NCI-H2171 (cell line): ENCODE results near the gene NFIB.

Experiments used
- DNase-seq: peaks from one replicate; lab custom pipeline; 2025; lab: John Stamatoyannopoulos, UW

NFIB gene

DNA sequence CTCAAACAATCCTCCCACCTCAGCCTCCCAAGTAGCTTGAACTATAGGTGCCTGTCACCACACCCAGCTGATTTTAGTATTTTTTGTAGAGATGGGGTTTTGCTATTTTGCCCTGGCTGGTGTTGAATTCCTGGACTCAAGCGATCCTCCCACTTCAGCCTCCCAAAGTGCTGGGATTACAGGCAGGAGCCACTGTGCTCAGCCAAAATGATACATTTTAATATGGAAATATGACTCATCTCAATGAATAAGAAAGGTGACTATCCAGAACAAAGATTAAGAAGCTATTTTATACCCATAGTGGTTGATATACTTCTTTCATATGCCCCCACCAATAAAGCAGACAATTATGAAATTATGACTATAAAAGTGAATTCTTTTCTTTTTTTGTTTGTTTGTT lies 166.2 kb downstream of the NFIB start:
- DNase-seq, result no peak

DNA sequence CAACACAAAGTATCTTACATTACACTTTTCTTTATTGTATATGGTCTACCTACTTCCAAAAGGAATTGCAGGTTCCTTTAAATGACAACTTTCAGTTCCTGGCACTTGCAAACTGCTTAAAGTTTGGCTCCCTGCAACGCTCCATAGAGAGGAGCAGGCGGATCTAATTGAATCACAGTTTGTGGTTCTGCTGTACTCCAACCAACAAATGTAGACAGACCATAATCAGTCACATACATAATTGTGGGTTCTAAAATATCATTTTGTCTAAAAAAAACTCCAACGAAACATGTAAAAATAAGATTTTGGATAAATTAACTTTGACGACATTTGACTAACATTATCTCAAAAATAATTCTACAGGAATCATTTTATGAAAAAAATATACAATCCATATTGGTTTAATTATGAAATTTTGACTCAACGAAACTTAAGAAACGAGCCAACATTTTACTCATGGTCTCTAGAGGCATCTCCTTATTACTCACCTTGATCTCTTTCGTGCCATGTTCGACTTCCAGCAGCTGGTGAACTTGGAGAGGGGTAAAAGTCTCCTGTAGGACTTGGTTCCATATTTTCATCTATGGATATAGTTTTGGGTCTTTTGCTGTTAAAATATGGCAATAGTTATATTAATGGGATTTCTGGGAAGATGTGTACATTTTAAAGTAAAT lies 167.6 kb downstream of the NFIB start:
- DNase-seq, result no peak

DNA sequence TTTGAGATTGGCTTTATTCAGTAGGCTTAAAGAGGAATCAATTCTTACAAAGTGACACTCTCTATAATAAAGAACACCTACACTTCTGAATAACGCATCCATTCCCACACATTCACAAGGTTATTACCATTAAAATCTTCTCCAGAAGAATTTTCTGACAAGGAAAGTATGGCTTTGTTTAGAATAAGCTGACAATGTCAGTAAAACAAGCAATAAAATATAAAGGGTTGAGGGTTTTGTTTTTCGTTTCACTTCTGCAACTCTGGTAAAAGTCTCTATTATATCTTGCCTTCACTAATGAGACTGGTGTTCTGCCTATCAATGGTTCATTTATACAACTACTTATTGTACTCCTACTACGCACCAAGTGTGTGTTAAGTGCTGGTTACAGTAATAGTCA lies 169.7 kb downstream of the NFIB start:
- no peak for DNase-seq

DNA sequence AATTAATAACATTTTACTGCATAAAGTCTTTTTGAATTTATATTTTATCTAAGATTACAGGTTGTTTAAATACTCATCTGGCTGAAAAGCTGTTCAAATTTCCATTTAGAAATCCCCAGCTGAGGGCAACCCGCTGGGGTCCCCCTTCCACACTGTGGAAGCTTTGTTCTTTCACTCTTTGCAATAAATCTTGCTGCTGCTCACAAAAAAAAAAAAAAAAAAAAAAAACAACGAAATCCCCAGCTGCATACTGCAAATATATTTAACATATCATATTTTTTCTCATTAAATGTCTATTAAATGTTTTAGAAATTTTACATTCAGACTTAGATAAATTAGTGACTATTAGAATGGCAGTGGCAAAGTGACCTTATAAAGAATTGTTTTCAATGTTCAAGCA lies 172.2 kb downstream of the NFIB start:
- no peak for DNase-seq

DNA sequence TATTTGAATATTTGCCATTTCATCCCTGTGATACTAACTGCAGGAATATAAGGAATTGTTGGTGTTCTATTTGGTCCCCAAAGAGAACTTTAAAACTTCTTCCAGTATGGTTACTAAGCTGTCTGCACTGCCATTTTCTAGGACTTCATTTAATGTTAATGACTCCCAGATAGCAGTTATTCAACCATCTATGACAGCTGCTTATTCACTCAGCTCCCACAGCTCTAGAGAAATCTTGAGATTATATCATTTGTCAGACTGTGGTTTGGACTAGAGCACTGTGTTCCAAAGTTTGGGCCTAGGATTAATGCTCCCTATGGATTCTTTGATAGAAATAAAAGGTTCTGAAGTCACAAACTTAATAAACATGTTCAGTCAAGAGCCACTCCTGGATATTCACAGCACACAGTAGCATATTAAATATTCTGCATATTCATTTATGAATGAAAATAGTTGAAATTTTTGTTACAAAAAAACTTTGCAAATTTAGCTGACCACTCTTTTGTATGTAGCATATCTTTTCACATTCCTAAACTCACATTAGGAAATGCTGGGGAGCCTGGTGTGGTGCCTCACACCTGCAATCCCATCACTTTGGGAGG lies 173.7 kb downstream of the NFIB start:
- DNase-seq, result no peak

DNA sequence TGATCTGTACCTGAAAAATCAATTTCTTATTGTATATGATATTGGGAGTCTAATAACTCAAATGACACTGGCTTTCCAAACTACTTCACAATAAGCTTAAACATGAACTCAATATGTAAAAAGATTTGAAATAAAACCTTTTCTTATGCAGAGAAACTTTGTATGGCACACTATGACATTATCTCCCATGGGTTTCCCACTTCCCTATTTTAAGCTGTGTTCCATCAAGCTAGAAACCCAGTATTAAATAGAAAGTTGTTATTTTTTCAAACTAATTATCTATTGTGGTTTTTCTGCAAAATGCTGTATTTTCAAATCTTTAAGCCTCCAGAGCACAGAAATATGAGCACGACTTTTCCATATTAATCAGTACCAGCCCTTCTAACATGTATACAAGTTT lies 174.7 kb downstream of the NFIB start:
- no peak for DNase-seq

DNA sequence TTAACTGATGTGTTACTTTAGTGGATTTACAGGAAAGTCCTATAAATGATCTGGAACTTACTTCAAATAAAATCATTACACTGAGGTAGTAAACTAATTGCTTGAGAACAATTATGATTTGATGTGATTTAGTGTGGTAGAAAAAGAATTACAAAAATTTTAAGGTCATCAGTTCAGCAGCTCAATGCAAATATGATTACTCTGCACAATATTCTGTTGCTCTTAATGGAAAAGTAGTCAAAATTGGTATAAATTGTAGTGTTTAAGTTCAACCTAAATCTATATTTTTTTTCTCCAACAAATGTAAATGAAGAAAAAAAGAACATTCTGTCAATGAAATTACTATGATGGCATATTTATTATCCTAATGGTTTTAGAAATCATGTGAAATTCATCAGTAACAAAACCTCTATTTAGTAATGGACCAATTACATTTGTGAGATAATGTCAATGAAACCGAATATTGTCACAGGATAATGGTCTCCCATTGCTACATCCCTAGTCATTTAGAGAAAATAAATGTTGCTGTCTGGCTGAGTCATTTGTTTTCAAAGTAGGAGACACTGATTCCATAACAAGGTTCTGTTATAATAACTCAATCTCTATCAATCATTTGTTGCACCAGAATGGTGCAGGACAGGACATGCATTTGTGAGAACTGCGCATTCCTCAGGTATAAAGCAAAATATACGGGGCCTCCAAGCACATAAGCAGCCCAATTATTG lies 177.1 kb downstream of the NFIB start:
- no peak for DNase-seq

DNA sequence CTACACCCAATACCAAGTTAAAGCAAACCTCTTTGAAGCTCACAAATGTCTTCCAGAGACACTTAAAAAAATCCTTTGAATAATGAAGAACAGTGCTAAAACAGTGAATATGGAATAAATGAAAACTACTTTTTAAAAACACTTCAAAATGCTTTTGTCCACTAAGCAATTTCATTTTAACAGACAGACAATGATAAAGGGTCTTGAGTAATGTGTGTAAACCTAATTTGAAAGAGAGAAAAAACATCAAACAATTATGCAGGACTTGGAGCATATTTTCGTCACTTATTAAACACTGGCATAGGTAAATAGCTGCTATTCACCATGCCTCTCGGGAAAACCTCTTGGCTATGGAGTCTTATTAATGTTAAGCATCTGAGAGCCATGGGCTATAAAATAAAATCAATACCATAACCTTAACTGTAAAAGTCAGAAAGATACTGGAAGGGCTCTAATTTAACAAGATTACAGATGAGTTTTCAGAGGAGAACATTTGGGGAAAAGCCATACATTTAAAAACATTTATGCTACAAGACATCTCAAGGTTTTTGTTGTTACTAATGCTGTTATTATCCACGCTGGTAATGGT lies 177.8 kb downstream of the NFIB start:
- no peak for DNase-seq

DNA sequence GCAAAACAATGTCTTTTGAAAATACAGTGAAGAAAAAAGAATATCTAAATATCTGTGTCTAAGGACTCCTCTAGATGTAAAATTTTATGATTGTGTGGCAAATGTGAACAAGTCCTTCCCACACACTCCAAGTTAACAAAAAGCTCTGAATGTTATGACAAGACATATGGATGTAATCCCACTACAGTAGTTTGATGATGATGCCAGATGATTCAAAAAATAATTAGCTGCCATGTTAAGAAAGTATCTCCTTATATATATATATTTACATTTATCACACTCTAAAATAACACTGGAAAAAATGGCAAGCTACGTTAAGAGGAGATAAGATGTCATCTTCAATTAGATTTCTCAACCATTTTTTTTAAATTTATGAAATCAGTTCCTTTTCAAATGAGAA lies 178.5 kb downstream of the NFIB start:
- no peak for DNase-seq

DNA sequence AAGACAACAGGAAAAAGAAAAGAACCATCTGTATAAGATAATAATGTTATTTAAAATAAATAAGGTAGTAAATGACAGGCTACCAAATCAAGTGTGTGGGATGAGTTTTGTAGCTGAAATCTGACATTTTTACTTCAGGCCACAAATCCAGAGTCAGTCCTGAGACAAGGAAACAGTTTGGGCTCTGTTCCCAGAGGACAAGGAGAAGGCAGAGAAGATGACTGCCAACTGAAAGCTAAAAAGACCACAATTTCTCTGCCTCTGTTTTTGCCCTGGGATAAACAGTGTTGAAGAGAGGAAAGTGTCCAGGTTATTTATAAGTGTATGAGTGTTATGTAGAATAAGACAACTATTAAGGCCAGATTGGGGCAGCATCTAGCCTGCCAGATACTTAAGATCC lies 180.5 kb downstream of the NFIB start:
- no peak for DNase-seq

DNA sequence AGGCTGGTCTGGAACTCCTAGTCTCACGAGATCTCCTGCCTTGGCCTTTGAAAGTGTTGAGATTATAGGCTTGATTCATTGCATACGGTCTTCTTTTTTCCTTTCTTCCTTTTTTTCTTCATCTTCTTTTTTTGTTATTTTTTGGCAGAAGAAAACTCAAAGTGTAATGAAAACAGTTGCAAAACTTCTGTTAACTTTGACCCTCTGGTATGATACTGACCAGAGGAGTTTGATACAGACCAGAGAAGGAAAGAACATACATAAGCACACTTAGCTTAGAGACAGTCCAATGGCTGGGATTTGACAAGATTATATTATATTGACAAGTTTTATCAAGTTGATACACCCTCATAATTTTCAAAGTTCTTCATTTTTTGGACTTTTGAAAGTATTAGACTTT lies 181.2 kb downstream of the NFIB start:
- no peak for DNase-seq

DNA sequence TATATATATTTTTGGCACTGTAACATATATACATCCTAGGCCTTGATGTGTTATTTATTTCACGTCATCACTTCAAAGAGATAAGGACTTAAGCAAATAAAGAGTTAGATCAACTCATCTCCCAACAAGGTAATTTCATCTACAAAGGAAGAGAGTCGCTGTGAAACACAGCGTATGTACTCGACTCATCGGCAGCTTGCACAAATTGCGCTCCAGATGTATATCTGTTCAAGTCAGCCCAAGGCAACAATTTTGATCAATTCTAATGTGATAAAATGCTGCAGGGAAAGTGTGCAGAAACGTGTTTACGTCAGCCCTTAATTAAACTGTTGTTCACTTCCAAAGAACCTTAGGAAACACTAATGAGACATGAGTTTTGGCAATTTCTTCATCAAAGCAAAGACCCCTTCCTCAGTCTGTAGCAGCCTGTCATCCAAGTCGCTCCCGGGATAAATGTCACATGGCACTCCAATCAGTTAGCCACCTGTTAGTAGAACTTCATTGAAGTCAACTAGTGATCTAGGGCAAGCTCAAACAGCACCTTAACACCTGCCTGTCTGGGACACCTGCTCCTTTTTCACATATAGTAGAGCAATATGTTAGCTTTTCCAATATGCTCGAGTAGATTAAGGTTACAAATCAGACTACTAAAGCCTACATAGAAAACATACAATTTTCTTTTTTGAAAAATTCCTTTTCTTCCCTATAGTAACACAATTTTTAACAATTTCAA lies 182.4 kb downstream of the NFIB start:
- DNase-seq, result peak; percentile 46

DNA sequence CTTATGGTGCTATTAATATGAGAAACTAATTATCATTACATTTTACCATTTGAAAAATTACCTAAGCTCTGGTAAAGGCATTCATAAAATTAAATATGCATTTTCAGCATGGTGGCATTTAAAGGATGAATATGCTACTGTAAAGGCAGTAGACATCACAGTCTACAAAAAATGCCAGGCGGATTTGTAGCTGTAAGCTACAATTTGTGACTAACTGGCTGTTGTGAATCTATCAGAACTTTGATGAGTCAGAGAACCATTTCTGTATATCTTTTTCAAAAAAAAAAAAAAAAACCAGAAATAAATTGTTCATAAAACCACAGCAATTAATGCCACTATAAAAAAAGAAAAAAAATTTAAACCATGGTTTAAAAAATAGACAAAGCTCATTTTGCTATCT lies 186.3 kb downstream of the NFIB start:
- no peak for DNase-seq

DNA sequence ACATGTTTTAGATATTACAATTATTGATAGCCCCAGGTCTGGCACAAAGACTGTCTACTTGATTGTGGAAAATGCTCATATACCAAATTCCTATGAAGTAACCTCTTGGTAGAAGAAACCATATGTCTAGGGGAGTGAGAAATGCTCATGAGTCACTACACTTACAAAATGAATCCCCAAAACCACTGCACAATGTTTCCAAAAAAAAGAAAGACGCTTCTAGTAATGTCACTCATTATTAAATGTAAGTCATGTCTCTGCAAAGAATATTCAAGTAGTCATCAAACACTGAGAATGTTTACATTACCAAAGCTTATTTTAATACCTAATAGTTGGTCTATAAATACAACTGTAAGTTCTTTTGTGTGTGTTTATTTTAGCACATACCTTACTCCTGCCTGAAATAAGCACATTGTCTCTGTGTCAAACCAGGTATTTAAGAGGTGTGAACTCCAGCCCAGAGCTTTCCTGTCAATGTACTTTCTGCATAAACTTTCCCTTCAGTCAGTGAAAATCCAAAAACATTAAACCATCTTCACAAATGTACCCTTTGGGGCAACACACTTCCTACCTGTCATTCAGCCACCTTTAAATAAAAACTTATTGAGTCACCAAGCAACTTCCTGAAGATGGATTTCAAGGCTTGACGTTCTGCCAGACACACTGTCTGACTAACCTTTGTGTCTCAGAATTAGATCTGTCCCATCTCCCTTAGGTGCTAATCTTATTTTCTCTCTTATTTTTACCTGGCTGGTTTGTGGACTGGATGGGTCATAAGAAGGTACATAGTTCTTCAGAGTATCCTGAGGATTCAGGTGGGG lies 194.0 kb downstream of the NFIB start:
- DNase-seq, result no peak

DNA sequence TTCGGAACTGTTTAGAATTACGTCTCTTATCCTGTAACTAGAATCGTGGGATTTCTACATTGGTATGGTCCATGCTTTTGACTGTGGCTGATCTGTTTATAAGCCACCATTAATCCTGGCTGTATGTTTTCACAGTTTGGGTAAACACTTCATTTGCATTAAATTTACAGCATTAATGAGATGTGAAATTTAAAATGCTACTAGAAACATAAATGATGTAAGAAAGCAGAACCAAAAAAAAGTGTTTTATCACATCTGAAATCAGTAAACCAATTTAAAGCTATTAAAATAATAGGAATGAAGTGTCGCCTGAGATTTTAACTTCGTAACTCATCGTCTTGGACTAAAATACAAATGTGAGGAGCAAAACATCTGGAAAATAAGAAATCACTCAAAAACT lies 201.7 kb downstream of the NFIB start:
- no peak for DNase-seq

DNA sequence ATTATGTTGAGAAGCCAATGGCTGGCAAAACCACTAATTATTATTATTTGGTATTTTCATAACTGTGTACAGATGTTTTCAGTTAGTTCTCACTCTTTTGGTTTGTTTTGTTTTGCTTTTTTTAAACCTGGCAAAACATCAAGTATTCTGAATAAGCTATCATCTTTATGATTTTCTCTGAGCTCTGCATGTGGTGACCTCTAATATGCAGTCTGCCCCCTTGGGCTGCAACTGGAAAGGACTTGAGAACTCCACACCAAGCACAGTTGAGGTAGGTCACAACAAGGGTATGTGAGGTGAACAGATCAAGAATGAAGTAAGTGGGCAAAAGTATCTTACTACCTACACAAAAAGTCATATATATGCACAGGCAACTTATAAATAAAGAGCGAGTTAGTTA lies 202.2 kb downstream of the NFIB start:
- DNase-seq, result no peak

DNA sequence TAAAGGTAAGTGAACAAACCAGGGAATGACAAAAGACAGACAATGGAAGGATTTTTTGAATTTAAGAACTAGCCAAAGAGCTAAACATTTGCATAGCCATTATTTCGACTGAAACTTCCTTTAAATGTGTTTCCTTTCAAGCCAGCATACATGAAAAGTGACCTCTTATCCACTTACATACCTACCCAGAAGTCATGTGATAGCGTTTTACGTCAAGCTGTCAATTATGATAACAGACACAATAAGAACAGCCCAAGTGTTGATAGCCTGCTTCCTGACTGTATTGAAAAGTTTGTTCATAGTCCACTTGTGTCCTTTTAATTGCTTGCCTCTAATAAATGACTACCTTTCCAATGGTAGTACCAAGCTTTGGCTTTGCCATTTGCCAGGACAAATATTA lies 206.0 kb downstream of the NFIB start:
- DNase-seq, result no peak

DNA sequence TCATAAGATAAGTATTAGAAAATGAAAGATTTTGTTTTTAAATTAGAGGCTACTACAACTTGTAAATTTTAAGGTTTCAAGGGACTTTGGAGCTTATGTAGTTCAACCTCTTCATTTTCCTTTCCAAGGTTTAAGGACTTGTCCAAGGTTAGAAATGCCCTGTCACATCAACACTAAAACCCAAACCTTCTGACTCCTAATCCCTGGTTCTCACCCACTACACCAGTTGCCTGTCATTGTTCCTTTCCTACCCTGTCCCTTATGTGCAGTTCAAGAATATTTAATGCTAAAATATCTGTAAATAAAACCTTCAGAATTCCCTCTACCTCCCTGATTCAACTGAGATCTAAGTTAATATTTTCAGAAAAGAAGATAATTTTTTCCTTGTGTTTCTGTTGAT lies 206.4 kb downstream of the NFIB start:
- DNase-seq, result no peak

DNA sequence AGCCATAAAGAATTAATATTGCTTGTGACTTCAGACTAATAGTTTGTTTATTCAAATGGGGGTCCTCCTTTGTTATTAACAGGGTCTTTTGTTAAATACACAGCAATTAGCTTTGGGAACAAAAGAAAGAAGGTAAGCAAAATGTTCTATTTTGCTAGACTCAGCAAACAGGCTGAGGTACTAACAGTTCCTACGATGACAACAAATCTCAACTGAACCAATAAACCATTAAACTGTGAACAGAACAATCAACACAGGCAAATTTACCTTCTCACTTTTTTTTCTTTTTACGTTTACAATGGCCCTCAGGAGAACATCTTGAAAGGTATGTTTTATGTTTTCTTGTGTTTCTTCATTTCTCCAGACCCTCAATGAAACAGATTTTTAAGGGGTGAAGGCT lies 207.2 kb downstream of the NFIB start:
- DNase-seq, result no peak

DNA sequence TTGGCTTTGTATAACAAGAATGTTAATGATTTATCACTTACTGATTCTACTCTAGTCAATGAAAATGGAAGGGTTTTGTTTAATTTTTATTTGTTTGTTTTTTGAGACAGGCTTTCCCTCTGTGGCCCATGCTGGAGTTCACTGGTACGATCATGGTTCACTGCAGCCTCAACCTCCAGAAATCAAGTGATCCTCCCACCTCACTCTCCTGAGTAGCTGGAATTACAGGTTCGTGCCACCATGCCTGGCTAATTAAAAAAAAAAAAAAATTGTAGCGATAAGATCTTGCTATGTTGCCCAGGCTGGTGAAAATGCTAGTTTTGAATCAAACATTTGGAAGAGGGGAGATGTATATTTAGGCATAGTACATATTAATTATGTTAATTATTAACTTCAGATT lies 209.4 kb downstream of the NFIB start:
- no peak for DNase-seq

DNA sequence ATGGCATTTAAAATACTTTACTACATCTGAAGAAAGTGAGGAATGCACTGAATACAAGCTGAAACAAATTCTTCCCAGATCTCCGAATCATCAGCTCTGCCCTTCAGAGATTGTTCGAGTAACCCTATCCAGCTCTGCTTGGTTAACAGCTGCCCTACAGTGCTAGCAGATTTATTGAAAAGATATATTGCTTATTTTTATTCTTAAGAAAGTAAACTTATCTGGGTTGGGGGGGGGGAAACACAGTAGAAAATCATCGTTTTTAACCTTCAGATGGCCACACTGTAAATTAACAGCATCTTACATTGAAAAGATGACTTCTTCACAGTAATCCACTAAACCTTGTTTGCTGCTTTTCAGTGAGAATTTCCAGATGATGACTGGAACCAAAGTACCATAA lies 210.8 kb downstream of the NFIB start:
- DNase-seq, result no peak

DNA sequence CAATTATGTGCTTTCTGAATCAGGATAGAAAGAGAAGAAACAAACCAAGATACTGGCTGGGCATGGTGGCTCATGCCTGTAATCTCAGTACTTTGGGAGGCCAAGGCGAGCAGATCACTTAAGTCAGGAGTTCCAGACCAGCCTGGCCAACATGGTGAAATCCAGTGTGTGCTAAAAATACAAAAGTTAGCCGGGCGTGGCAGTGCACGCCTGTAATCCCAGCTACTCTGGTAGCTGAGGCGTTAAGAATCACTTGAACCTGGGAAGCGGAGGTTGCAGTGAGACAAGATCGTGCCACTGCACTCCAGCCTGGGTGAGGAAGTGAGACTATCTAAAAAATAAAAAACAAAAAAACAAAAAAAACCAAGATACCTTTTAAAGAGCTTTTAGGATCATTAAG lies 214.2 kb downstream of the NFIB start:
- no peak for DNase-seq
